ENCODE results near the gene ENSA. TPM values are rescaled to one million over a fixed set of nuclear protein-coding genes. Genes with fewer than 3 reads are reported as not detected.

The ENSA gene
- total and polyA plus RNA-seq, 4 donors, result 19.0 to 59.8 (median 55.3) TPM

DNA sequence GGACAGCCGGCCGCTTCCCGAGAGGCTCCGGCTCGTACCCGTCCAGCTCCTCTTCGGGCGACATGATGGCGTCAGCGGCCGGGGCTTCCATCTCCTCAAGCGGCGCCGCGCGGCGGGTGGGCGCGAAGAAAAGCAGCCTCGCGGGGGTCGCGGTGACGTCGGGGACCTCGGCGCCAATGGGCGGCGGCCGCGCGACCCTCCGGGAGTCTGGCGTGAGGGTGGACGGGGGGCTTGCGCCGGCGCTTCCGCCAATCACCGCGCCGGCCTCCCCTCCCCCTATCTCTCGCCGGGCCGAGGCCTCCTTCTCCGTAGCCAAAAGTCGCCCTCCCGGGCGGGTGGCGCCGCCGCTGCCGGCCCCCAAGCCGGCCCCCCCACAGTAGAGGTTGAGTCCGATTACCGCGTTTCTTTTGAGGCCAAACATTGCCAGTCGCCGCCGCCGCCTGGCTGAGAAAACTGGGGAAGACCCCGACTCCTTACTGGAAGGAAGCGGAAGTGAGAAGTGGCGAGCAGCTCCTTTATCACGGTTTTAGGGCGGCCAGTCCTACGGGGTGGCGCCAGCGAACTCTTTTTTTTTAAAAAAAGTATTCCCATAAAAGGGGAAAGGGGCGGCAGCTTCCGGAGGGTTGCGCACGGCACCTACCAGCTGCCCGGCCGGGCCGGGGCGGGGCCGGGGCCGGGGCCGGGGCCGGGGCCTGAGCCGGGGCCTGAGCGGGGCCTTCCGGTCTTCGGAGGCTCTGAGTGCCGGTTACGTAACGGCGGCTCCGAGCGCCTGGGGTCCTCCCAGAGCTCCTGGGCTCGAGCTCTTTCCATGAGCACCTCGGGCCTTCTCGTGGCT, 50.1 kb downstream of the ENSA start, which contains the start of gene MCL1:
MCL1 (minus strand) TSS at position 501 of the 835 bp plus-strand sequence; CDS start at position 421, 80 bp downstream.
- under 1% methylated on average over 94 of the region's 94 CpGs for WGBS
- peak within 1 kb of the TSS; percentile 99 to 100 for H3K9ac ChIP-seq (ENCODE audit: low read depth in 1 of 2, low read length in 2 of 2)
- TF ChIP-seq, protein P1, sequence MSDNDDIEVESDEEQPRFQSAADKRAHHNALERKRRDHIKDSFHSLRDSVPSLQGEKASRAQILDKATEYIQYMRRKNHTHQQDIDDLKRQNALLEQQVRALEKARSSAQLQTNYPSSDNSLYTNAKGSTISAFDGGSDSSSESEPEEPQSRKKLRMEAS (IDR thresholded peaks at IDR 0.05), result peak; percentile 32
- TF ChIP-seq GABPA (IDR thresholded peaks at IDR 0.05 in 1 of 2, conservative IDR thresholded peaks at IDR 0.05 in 1 of 2) (peak; percentile 63 to 80), SP1 (IDR thresholded peaks at IDR 0.05) (peak; percentile 74), JUND (IDR thresholded peaks at IDR 0.05) (no peak), RAD21 (IDR thresholded peaks at IDR 0.05) (peak; percentile 28 to 35), TAF1 (conservative IDR thresholded peaks at IDR 0.05) (peak; percentile 99), YY1 (IDR thresholded peaks at IDR 0.05) (peak; percentile 54), HNF4A (conservative IDR thresholded peaks at IDR 0.05) (peak in 1 of 2 donors; percentile 18), HNF4G (IDR thresholded peaks at IDR 0.05) (no peak), FOXA1 (IDR thresholded peaks at IDR 0.05) (no peak), RXRA (IDR thresholded peaks at IDR 0.05) (peak in 1 of 2 donors; percentile 58), EGR1 (IDR thresholded peaks at IDR 0.05; ENCODE audit: low read depth in 2 of 2) (peak; percentile 39 to 76), FOXA2 (IDR thresholded peaks at IDR 0.05) (no peak), NR2F2 (IDR thresholded peaks at IDR 0.05) (peak; percentile 52)
- TF ChIP-seq, protein P2, sequence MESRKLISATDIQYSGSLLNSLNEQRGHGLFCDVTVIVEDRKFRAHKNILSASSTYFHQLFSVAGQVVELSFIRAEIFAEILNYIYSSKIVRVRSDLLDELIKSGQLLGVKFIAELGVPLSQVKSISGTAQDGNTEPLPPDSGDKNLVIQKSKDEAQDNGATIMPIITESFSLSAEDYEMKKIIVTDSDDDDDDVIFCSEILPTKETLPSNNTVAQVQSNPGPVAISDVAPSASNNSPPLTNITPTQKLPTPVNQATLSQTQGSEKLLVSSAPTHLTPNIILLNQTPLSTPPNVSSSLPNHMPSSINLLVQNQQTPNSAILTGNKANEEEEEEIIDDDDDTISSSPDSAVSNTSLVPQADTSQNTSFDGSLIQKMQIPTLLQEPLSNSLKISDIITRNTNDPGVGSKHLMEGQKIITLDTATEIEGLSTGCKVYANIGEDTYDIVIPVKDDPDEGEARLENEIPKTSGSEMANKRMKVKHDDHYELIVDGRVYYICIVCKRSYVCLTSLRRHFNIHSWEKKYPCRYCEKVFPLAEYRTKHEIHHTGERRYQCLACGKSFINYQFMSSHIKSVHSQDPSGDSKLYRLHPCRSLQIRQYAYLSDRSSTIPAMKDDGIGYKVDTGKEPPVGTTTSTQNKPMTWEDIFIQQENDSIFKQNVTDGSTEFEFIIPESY (IDR thresholded peaks at IDR 0.05), result peak; percentile 16
- TF ChIP-seq, protein P3, sequence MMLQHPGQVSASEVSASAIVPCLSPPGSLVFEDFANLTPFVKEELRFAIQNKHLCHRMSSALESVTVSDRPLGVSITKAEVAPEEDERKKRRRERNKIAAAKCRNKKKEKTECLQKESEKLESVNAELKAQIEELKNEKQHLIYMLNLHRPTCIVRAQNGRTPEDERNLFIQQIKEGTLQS (IDR thresholded peaks at IDR 0.05), result peak; percentile 48
- TF ChIP-seq, protein P4, sequence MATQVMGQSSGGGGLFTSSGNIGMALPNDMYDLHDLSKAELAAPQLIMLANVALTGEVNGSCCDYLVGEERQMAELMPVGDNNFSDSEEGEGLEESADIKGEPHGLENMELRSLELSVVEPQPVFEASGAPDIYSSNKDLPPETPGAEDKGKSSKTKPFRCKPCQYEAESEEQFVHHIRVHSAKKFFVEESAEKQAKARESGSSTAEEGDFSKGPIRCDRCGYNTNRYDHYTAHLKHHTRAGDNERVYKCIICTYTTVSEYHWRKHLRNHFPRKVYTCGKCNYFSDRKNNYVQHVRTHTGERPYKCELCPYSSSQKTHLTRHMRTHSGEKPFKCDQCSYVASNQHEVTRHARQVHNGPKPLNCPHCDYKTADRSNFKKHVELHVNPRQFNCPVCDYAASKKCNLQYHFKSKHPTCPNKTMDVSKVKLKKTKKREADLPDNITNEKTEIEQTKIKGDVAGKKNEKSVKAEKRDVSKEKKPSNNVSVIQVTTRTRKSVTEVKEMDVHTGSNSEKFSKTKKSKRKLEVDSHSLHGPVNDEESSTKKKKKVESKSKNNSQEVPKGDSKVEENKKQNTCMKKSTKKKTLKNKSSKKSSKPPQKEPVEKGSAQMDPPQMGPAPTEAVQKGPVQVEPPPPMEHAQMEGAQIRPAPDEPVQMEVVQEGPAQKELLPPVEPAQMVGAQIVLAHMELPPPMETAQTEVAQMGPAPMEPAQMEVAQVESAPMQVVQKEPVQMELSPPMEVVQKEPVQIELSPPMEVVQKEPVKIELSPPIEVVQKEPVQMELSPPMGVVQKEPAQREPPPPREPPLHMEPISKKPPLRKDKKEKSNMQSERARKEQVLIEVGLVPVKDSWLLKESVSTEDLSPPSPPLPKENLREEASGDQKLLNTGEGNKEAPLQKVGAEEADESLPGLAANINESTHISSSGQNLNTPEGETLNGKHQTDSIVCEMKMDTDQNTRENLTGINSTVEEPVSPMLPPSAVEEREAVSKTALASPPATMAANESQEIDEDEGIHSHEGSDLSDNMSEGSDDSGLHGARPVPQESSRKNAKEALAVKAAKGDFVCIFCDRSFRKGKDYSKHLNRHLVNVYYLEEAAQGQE (IDR thresholded peaks at IDR 0.05), result peak; percentile 96
- TF ChIP-seq, protein P5, sequence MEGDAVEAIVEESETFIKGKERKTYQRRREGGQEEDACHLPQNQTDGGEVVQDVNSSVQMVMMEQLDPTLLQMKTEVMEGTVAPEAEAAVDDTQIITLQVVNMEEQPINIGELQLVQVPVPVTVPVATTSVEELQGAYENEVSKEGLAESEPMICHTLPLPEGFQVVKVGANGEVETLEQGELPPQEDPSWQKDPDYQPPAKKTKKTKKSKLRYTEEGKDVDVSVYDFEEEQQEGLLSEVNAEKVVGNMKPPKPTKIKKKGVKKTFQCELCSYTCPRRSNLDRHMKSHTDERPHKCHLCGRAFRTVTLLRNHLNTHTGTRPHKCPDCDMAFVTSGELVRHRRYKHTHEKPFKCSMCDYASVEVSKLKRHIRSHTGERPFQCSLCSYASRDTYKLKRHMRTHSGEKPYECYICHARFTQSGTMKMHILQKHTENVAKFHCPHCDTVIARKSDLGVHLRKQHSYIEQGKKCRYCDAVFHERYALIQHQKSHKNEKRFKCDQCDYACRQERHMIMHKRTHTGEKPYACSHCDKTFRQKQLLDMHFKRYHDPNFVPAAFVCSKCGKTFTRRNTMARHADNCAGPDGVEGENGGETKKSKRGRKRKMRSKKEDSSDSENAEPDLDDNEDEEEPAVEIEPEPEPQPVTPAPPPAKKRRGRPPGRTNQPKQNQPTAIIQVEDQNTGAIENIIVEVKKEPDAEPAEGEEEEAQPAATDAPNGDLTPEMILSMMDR (IDR thresholded peaks at IDR 0.05; ENCODE audit: low read depth, low read length, missing input control), result no peak
- DNase-seq (ENCODE audit: low spot score), result peak; percentile 89
- H3K27ac ChIP-seq (ENCODE audit: low read depth in 1 of 2, low read length in 2 of 2), result peak within 1 kb of the TSS; percentile 96 to 99
- H3K27me3 ChIP-seq (ENCODE audit: control insufficient read depth in 4 of 4, insufficient read depth in 4 of 4, low read length in 3 of 4), result no peaks in the 10 kb centered on the region
- H3K9me3 ChIP-seq (ENCODE audit: control insufficient read depth in 4 of 4, low read length in 3 of 4), result no peaks in the 10 kb centered on the region
- peaks cover 5 to 27% (median 13%) of the 10 kb centered on the region in 4 donors for H3K4me1 ChIP-seq (ENCODE audit: control insufficient read depth in 4 of 4, insufficient read depth in 4 of 4, low read length in 3 of 4)
- H3K4me3 ChIP-seq (ENCODE audit: low read depth in 1 of 3, low read length in 3 of 3), result peak within 1 kb of the TSS; percentile 78 to 100 (median 81)
- peaks cover 3 to 26% (median 18%) of the 10 kb centered on the region in 4 donors for H3K36me3 ChIP-seq (ENCODE audit: control insufficient read depth in 4 of 4, insufficient read depth in 3 of 4, low read depth in 1 of 4, low read length in 3 of 4)
